H1 (cell line): ENCODE measurements around the gene CCT4. TPM values are rescaled to one million over a fixed set of nuclear protein-coding genes. Genes with fewer than 3 reads are reported as not detected.

Experiments
- CTCF ChIA-PET: fragments of 300-600 bp; sonication (Branson Sonifier 250); formaldehyde crosslinking; loops from one replicate; lab custom pipeline; 2021; ENCODE audit not compliant: partially characterized antibody; lab: Charles Lee
- POLR2A ChIA-PET: fragments of 300-600 bp; sonication (Branson Sonifier 250); formaldehyde crosslinking; loops from one replicate; lab custom pipeline; 2021; ENCODE audit warnings: inconsistent platforms; ENCODE audit not compliant: partially characterized antibody; lab: Charles Lee
- DNase-seq, 2 experiments: peaks; one replicate each; pipeline versions ENCODE4 v3.0.0 to v3.0.0-alpha.2; 2010 to 2022; ENCODE audit warnings: low spot score in 2 of 2, low read depth in 1 of 2, mixed read lengths in 1 of 2
- FAIRE-seq: peaks from 2 replicates; lab custom pipeline; 2011; peaks lifted over from hg19 to GRCh38; lab: Jason Lieb, UNC
- H2AFZ ChIP-seq: 2 replicates; pipeline ENCODE4 v1.8.1; 2012; ENCODE audit warnings: low read length, inconsistent platforms
- H2AK5ac ChIP-seq: 2 replicates; pipeline ENCODE4 v1.6.1; 2013; ENCODE audit warnings: low read depth, low read length
- H2BK120ac ChIP-seq: replicated peaks from 2 replicates; pipeline ENCODE3; 2013; ENCODE audit warnings: low read depth, low read length, inconsistent platforms
- H2BK12ac ChIP-seq: 2 replicates; pipeline ENCODE4 v1.6.1; 2013; ENCODE audit warnings: low read depth, low read length
- H2BK15ac ChIP-seq: 2 replicates; pipeline ENCODE4 v1.6.1; 2013; ENCODE audit warnings: low read length
- H2BK20ac ChIP-seq: 2 replicates; pipeline ENCODE4 v1.6.1; 2013; ENCODE audit warnings: low read length
- H2BK5ac ChIP-seq: 2 replicates; pipeline ENCODE4 v1.6.1; 2013; ENCODE audit warnings: low read depth, low read length
- H3K14ac ChIP-seq: 2 replicates; pipeline ENCODE4 v1.6.1; 2013; ENCODE audit warnings: inconsistent platforms; ENCODE audit not compliant: insufficient read length
- H3K18ac ChIP-seq: 2 replicates; pipeline ENCODE4 v1.6.1; 2013; ENCODE audit warnings: low read length; ENCODE audit errors: extremely low read depth
- H3K23ac ChIP-seq: 2 replicates; pipeline ENCODE4 v1.6.1; 2013; ENCODE audit warnings: inconsistent platforms; ENCODE audit not compliant: insufficient read length
- H3K23me2 ChIP-seq: 2 replicates; pipeline ENCODE4 v1.6.1; 2013; ENCODE audit warnings: low read depth, low read length
- H3K27ac ChIP-seq: 2 replicates; pipeline ENCODE4 v1.6.1; 2011; ENCODE audit warnings: low read depth, low read length, inconsistent platforms
- H3K27me3 ChIP-seq, 4 experiments: replicated peaks in 1 of 4; 1 replicate in 1 of 4; 2 replicates in 3 of 4; pipeline versions ENCODE4 v1.6.1 to v1.8.1; 2011 to 2013; ENCODE audit warnings: low read length in 3 of 4, mild to moderate bottlenecking in 3 of 4, inconsistent platforms in 2 of 4, mixed read lengths in 2 of 4, moderate library complexity in 1 of 4; ENCODE audit not compliant: control insufficient read depth in 3 of 4, insufficient read depth in 3 of 4; ENCODE audit errors: extremely low read depth in 1 of 4
- H3K36me3 ChIP-seq, 4 experiments: 2 replicates each; pipeline versions ENCODE4 v1.6.1 to v1.8.1; 2011 to 2013; ENCODE audit warnings: mild to moderate bottlenecking in 4 of 4, low read length in 3 of 4, moderate library complexity in 2 of 4, control low read depth in 1 of 4, inconsistent platforms in 1 of 4; ENCODE audit not compliant: insufficient read depth in 4 of 4, control insufficient read depth in 2 of 4
- H3K4ac ChIP-seq: replicated peaks from 2 replicates; pipeline ENCODE3; 2013; ENCODE audit warnings: low read length, low read depth, mixed read lengths, inconsistent platforms; ENCODE audit not compliant: insufficient read length
- H3K4me1 ChIP-seq, 4 experiments: replicated peaks in 1 of 4; 1 replicate in 1 of 4; 2 replicates in 3 of 4; pipeline versions ENCODE4 v1.6.1 to v1.8.1; 2011 to 2013; ENCODE audit warnings: low read length in 3 of 4, inconsistent platforms in 2 of 4, mixed read lengths in 1 of 4; ENCODE audit not compliant: insufficient read depth in 4 of 4, control insufficient read depth in 3 of 4
- H3K4me2 ChIP-seq, 2 experiments: 2 replicates each; pipeline versions ENCODE4 v1.6.1 to v1.8.1; 2011 to 2013; ENCODE audit warnings: low read depth in 2 of 2, low read length in 2 of 2, control low read depth in 1 of 2, inconsistent platforms in 1 of 2, mild to moderate bottlenecking in 1 of 2; ENCODE audit not compliant: insufficient read depth in 1 of 2
- H3K4me3 ChIP-seq, 4 experiments: fragments of 200-600, 300-600 bp in 1 of 4; sonication (generic), shearing (Covaris generic), sonication (Bioruptor Twin) in 1 of 4; 2 replicates each; pipeline versions ENCODE4 v1.5.1 to v1.8.1; 2011 to 2016; ENCODE audit warnings: low read length in 4 of 4, low read depth in 3 of 4, control low read depth in 2 of 4, inconsistent platforms in 2 of 4, mild to moderate bottlenecking in 2 of 4, mixed read lengths in 1 of 4, moderate library complexity in 1 of 4; ENCODE audit not compliant: insufficient read depth in 2 of 4; ENCODE audit errors: extremely low read depth in 1 of 4
- H3K56ac ChIP-seq: replicated peaks from 2 replicates; pipeline ENCODE3; 2013; ENCODE audit warnings: low read depth, mild to moderate bottlenecking, mixed read lengths, low read length, inconsistent platforms; ENCODE audit not compliant: insufficient read length
- H3K79me1 ChIP-seq: 2 replicates; pipeline ENCODE4 v1.6.1; 2013; ENCODE audit warnings: low read depth, low read length, control low read depth
- H3K79me2 ChIP-seq, 2 experiments: 2 replicates each; pipeline versions ENCODE4 v1.6.1 to v1.8.1; 2012 to 2013; ENCODE audit warnings: low read length in 2 of 2, mild to moderate bottlenecking in 2 of 2, inconsistent platforms in 1 of 2; ENCODE audit not compliant: insufficient read depth in 2 of 2, control insufficient read depth in 1 of 2
- H3K9ac ChIP-seq, 4 experiments: replicated peaks in 1 of 4; 1 replicate in 1 of 4; 2 replicates in 3 of 4; pipeline versions ENCODE4 v1.6.1 to v1.8.1; 2011 to 2013; ENCODE audit warnings: low read depth in 3 of 4, low read length in 3 of 4, control low read depth in 2 of 4, mild to moderate bottlenecking in 2 of 4, moderate library complexity in 2 of 4, inconsistent platforms in 1 of 4; ENCODE audit errors: extremely low read depth in 1 of 4
- H3K9me3 ChIP-seq, 2 experiments: 2 replicates each; pipeline versions ENCODE4 v1.6.1 to v1.8.1; 2012 to 2013; ENCODE audit warnings: mild to moderate bottlenecking in 2 of 2, moderate library complexity in 2 of 2, control low read depth in 1 of 2, inconsistent platforms in 1 of 2, low read depth in 1 of 2, low read length in 1 of 2, mixed read lengths in 1 of 2; ENCODE audit not compliant: insufficient read depth in 2 of 2
- H4K20me1 ChIP-seq, 2 experiments: replicated peaks in 1 of 2; 2 replicates each; pipeline versions ENCODE3 to v1.8.1; 2011 to 2013; ENCODE audit warnings: inconsistent platforms in 2 of 2, low read length in 2 of 2, mild to moderate bottlenecking in 1 of 2; ENCODE audit not compliant: insufficient read depth in 2 of 2, control insufficient read depth in 1 of 2
- H4K5ac ChIP-seq: 2 replicates; pipeline ENCODE4 v1.6.1; 2013; ENCODE audit warnings: low read length, low read depth, mixed read lengths, inconsistent platforms; ENCODE audit not compliant: insufficient read length
- H4K8ac ChIP-seq: 2 replicates; pipeline ENCODE4 v1.8.0; 2013; ENCODE audit warnings: mild to moderate bottlenecking, moderate library complexity, low read length, inconsistent platforms; ENCODE audit not compliant: insufficient read depth; ENCODE audit errors: extremely low read depth
- H4K91ac ChIP-seq: replicated peaks from 2 replicates; pipeline ENCODE3; 2013; ENCODE audit warnings: low read length, mixed read lengths, inconsistent platforms; ENCODE audit not compliant: insufficient read length
- ASH2L ChIP-seq: fragments of 200-600, 300-600 bp; sonication (generic); IDR thresholded peaks from one replicate; pipeline ENCODE4 v1.7.1; 2017; ENCODE audit warnings: low read length
- CBX8 ChIP-seq: fragments of 300-800, 300-1000 bp; sonication (generic); IDR thresholded peaks from 2 replicates; pipeline ENCODE4 v1.7.1; 2016; ENCODE audit warnings: low read depth, low read length, borderline replicate concordance
- CEBPB ChIP-seq: IDR thresholded peaks from 2 replicates; pipeline ENCODE4 v1.6.1; 2012; ENCODE audit warnings: low read depth, low read length
- CHD2 ChIP-seq: IDR thresholded peaks from 2 replicates; pipeline ENCODE4 v1.6.1; 2012; ENCODE audit warnings: low read length, improper control_type of control experiment
- CTCF ChIP-seq, 3 experiments: IDR thresholded peaks; 1 replicate in 2 of 3; 2 replicates in 1 of 3; pipeline versions ENCODE4 v1.5.1 to v1.6.1; 2011; ENCODE audit warnings: low read length in 3 of 3, mild to moderate bottlenecking in 3 of 3, inconsistent platforms in 2 of 3, low read depth in 1 of 3, moderate library complexity in 1 of 3; ENCODE audit not compliant: insufficient read depth in 1 of 3; ENCODE audit errors: control extremely low read depth in 1 of 3
- GTF2F1 ChIP-seq: IDR thresholded peaks from 2 replicates; pipeline ENCODE4 v1.6.1; 2012; ENCODE audit warnings: low read depth, low read length, improper control_type of control experiment, borderline replicate concordance
- NANOG ChIP-seq: IDR thresholded peaks from 2 replicates; pipeline ENCODE4 v1.6.1; 2011; ENCODE audit warnings: low read length, low read depth, mild to moderate bottlenecking, inconsistent platforms; ENCODE audit not compliant: insufficient read depth, poor library complexity, severe bottlenecking
- POLR2AphosphoS5 ChIP-seq: IDR thresholded peaks from 2 replicates; pipeline ENCODE4 v1.6.1; 2011; ENCODE audit warnings: low read depth, low read length
- RAD21 ChIP-seq, 2 experiments: IDR thresholded peaks in 1 of 2; conservative IDR thresholded peaks in 1 of 2; 2 replicates each; pipeline ENCODE4 v1.6.1; 2011; ENCODE audit warnings: low read depth in 2 of 2, low read length in 2 of 2, improper control_type of control experiment in 1 of 2, inconsistent platforms in 1 of 2, mild to moderate bottlenecking in 1 of 2, moderate library complexity in 1 of 2
- SIX5 ChIP-seq: IDR thresholded peaks from 2 replicates; pipeline ENCODE4 v1.6.1; 2011; ENCODE audit warnings: mild to moderate bottlenecking, low read depth, low read length
- SUZ12 ChIP-seq: fragments of 200-600 bp; sonication (generic); IDR thresholded peaks from 2 replicates; pipeline ENCODE4 v1.6.1; 2012; ENCODE audit warnings: mild to moderate bottlenecking, inconsistent platforms, low read length, moderate library complexity, mixed read lengths
- TEAD4 ChIP-seq: IDR thresholded peaks from 2 replicates; pipeline ENCODE4 v1.6.1; 2012; ENCODE audit warnings: low read depth, low read length, inconsistent platforms, mixed read lengths
- WGBS, 2 experiments: shearing (Covaris generic) in 1 of 2; methylation state at CpG; one replicate each; pipeline versions ENCODE4 v1.1.6 to v1.1.7; 2013 to 2015; ENCODE audit warnings: low lambda C conversion rate in 2 of 2, mixed read lengths in 2 of 2, inconsistent platforms in 1 of 2, low coverage in 1 of 2, missing lambda C conversion rate in 1 of 2; ENCODE audit not compliant: insufficient replicate concordance in 2 of 2, insufficient coverage in 1 of 2, insufficient read length in 1 of 2; ENCODE audit errors: extremely low coverage in 1 of 2, missing lambda C conversion rate in 1 of 2; 5-methylcytosine and 5-hydroxymethylcytosine counted together
- polyA plus RNA-seq, 7 experiments: library from polyadenylated mRNA; depleted of rRNA in 3 of 7; stranded (reverse) in 5 of 7; unstranded in 2 of 7; fragments of >200 nt in 5 of 7; fragments of 200-250 nt in 2 of 7; gene quantifications; 1 replicate in 5 of 7; 2 replicates in 1 of 7; 4 replicates in 1 of 7; pipeline versions ENCODE4 v1.2.1 to v1.2.3, GENCODE V29; 2011 to 2013; ENCODE audit warnings: missing spikeins in 2 of 7, mixed read lengths in 2 of 7
- total RNA-seq: library from RNA; stranded (reverse); fragmentation: NEBNext Ultra II Directional; extraction: Animal tissue kit (Norgen Biotek cat#: 25700); gene quantifications from 2 replicates; pipeline ENCODE4 v1.2.1, GENCODE V29; 2021

CCT4 gene
- total and polyA plus RNA-seq, 2 of the 8 experiments (the other 6 are each of a cell fraction or from before 2014, with no cell fraction given): 129 to 359 TPM

GRCh38 chr2:61841286-61841685, 47.2 kb downstream of the CCT4 start:
- no peak for FAIRE-seq
- Histone ChIP-seq H3K23me2 (no peaks in the 10 kb centered on the region), H3K4me3 (no peak overlapping the region), H3K9me3 (no peaks in the 10 kb centered on the region), H3K4me2 (no peak overlapping the region), H4K8ac (no peak overlapping the region), H3K9ac (no peak overlapping the region; a peak in 1 of 7 replicates), H3K14ac (no peak overlapping the region), H3K4ac (no peak overlapping the region), H4K20me1 (no peaks in the 10 kb centered on the region), H3K36me3 (peaks cover 0 to 7% (median 0%) of the 10 kb centered on the region in 4 experiments; a peak in 1 of 8 replicates), H3K18ac (no peak overlapping the region), H3K23ac (no peak overlapping the region), H2AFZ (no peak overlapping the region), H3K4me1 (no peaks in the 10 kb centered on the region), H3K56ac (no peak overlapping the region), H2BK5ac (no peak overlapping the region), H3K27me3 (no peaks in the 10 kb centered on the region), H2BK15ac (no peak overlapping the region), H2BK120ac (no peak overlapping the region), H3K79me2 (no peaks in the 10 kb centered on the region), H4K5ac (no peak overlapping the region), H2BK20ac (no peak overlapping the region), H2AK5ac (no peak overlapping the region), H3K27ac (no peak overlapping the region), H2BK12ac (no peak overlapping the region), H4K91ac (no peak overlapping the region), H3K79me1 (no peaks in the 10 kb centered on the region)
- no peak for DNase-seq
- POLR2A ChIA-PET: no interaction called here
- CTCF ChIA-PET: interaction anchor here (1.1 to 1.2 kb wide), 2 partner anchors 14 to 110 kb away, joined by 3 read pairs; no protein-coding TSS in a partner anchor
- WGBS, 2 experiments: 90% methylated on average over 3 of the region's 3 CpGs; no CpG with 5 or more reads in 1 of the 2 experiments
- TF ChIP-seq ASH2L: no peak
- TF ChIP-seq CTCF (IDR thresholded peaks at IDR 0.05; ENCODE audit: control extremely low read depth in 1 of 3, insufficient read depth in 1 of 3, low read depth in 1 of 3, low read length in 3 of 3): no peak
- no peak for TF ChIP-seq SIX5
- TF ChIP-seq TEAD4: no peak
- TF ChIP-seq CHD2: no peak
- no peak for TF ChIP-seq GTF2F1
- no peak for TF ChIP-seq CEBPB
- no peak for TF ChIP-seq SUZ12
- no peak for TF ChIP-seq CBX8
- TF ChIP-seq POLR2AphosphoS5: no peak
- TF ChIP-seq NANOG: no peak
- no peak for TF ChIP-seq RAD21 (IDR thresholded peaks at IDR 0.05 in 1 of 2, conservative IDR thresholded peaks at IDR 0.05 in 1 of 2; ENCODE audit: low read depth in 2 of 2, low read length in 2 of 2)
